SK-N-DZ (cell line): Measurements from ENCODE around the gene DCLK1.
A peak's percentile ranks its signal among the peaks of the same experiment; 100 is the strongest.

Experiments
- DNase-seq: peaks from one replicate; pipeline ENCODE4 v3.0.0-alpha.2; 2015; ENCODE audit warnings: low spot score

DCLK1 gene

GRCh38 chr13:35903075-35903474, 228.1 kb downstream of the DCLK1 start:
- DNase-seq, result peak; percentile 65

DNA sequence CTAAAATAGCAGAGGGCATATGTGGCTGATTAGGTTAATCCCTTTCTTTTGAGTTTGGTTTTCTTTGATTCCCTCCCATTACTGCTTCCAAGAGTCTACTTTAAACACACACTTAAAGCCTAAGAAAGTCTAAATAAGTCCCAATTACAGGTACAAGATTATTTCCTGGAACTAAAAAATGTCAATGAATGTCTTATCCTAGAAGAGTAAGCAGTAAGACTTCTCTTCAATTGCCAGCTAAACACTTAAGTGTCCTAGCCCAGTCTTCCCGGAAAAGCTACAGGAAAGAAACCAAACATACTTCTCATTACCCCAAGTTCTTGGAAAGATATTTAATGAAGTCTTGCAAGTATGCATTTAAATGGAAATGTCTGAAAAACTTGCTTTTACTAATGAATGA, 233.1 kb downstream of the DCLK1 start:
- DNase-seq, result no peak

DNA sequence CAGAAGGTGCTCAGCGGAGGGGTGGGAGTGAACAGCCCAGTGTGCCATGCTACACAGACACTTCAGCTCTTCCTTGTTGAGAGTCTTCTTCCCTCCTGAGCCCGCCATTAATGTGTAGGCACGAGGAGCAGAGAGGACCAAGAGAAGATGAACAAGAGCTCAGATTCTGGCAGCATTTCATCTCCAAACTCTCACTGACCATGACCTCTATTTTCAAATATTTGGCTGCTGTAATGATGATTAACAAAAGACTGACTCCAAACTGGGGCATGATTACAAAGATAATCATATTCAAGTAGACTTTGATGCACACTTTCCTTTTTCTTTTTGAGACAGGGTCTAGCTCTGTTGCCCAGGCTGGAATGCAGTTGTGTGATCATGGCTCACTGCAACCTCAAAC, 236.5 kb downstream of the DCLK1 start:
- DNase-seq, result no peak

DNA sequence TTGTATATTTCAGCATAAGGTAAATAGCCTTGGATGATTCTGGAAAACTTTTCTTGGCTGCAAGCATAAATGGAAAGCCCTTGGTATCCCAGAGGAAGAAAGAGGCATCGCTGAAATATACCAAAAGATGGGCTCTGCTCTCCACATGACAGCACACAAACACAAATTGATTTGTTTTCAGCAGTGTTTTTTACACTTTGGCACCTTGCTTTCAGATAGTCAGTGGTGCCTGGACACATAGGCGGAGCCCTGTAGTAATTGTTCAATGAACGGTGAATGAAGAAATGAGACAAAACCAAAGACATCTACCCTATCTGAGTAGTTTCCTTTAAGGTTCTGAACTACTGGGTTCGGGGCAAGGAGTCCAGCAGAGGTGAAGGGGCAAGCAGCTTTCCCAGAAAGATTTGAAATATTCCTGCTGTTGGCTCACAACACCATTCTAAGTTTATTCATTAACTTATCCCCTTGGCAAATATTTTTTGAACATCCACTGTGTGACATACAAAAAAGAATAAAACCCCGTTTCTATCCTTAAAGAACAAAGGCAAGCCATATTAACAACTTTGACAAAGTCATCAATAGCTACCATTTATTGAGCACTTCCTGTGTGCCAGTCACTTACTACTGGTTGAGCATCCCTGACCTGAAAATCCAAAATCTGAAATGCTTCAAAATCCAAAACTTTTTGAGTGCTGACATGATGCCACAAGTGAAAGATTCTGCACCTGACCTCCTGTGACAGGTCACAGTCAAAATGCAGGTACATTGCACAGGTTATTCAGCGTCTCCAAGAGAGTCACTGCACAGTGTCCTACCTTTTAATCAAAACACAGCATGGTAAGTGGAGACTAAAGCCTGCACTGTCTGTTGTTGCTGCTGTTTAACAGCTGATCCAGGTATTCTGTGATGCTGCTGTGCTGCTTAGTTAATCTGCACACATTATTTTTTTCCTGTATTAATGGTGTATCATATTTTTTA, 238.1 kb downstream of the DCLK1 start:
- DNase-seq, result no peak

- no peak for DNase-seq
Observed at GRCh38 chr13:35891507-35892441, 239.4 kb downstream of the DCLK1 start.

- no peak for DNase-seq
Observed at GRCh38 chr13:35889560-35889959, 241.6 kb downstream of the DCLK1 start.

DNA sequence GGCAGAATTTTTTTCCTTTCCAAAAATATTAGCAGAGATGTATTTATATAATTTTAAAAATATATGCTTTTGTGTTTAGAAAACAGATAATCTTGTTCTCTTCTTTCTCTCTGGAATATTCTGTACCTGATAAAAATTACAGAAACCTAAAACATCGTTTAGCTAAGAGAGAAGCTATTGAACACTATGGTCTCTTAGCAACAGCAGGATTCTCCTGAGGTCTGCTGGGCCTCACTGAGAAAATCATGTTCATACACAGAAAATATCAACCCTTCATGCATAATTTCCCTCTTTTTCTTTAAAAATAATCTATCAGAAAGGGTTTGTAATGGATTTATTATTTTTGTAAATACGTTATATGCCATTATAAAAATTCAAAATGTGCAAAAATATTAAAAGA, 242.2 kb downstream of the DCLK1 start:
- DNase-seq, result no peak

- no peak for DNase-seq
Observed at GRCh38 chr13:35888457-35888883, 242.7 kb downstream of the DCLK1 start.

- peak; percentile 93 for DNase-seq
Observed at GRCh38 chr13:35887115-35887666, 244.0 kb downstream of the DCLK1 start.

GRCh38 chr13:35886332-35887114, 244.7 kb downstream of the DCLK1 start:
- no peak for DNase-seq

DNA sequence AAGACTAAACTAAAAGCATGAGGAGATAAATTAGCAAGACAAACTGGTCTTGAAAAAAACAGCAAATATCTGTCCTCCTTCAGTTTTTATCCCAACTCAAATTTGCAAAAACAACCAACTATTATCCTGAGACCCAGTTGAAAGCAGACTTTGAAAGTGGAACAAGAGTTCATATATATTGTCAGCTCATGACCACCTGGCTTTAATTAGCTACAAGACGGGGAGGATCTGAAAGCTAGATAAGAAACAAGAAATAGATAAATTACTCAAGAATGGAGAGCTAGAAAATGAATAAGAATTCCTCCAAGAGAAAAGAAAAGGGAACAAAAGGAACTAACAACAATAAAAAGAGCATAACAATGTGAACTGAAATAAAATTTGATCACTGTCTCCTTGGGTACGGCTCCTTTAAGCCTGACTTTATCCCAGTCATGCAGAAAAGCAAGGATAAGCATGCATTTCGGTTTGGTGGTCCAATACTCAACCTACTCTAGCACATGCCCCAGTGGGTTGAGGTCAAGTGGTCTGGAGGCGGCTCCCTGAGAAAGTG, 246.9 kb downstream of the DCLK1 start:
- DNase-seq, result peak; percentile 59

DNA sequence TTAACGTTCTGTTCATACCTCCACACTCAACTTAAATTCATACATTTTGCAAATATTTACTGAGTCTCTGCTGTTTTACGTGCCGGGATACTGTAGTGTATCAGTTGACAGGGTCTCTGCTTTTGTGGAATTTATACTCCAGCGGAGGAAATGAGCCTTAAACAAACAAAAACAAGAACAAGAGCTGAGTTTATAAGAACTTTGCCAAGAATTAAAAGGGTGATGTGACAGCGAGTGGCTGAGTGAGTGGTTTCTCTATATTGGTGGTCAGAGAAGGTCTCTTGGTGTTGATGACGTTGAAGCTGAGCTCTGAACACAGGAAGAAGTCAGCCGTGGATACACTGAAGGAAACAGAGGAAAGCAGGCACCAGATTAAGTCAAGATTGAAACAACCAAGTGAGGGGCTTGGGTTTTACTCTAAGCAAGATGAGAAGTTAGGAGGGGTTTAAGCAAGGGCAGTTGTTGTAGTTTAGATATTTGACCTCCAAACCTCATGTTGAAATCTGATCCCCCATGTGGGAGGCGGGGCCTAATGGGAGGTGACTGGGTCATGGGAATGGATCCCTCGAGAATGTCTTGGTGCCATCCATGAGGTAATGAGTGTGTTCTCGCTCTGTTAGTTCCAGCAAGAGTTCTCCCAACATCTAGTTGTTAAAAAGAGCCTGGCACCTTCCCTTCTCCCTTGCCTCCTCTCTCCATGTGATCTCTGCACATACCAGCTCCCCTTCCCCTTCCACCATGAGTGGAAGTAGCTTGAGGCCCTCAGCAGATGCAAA, 248.3 kb downstream of the DCLK1 start:
- DNase-seq, result no peak

GRCh38 chr13:35881360-35881759, 249.8 kb downstream of the DCLK1 start:
- no peak for DNase-seq

- no peak for DNase-seq
Observed at GRCh38 chr13:35879111-35879510, 252.1 kb downstream of the DCLK1 start.

- no peak for DNase-seq
Observed at GRCh38 chr13:35876601-35877000, 254.6 kb downstream of the DCLK1 start.

DNA sequence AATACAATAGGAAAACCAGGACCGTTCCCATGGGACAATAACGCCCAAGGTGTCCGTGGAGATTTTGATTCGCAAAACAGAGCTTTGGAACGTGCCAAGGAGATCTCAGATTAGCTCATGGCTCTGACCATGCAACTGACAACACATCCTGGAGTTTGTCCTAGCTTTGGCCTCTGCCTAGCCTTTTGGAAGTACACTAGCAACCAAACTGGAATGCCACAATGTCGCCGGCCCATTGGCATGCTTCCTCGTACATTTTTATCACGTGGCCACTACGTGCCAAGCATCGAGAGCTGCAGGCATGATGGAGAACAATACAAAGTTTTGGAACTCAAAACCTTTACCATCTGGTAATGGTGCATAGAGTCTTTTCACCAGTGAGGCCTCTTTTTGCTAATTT, 256.5 kb downstream of the DCLK1 start:
- DNase-seq, result no peak

DNA sequence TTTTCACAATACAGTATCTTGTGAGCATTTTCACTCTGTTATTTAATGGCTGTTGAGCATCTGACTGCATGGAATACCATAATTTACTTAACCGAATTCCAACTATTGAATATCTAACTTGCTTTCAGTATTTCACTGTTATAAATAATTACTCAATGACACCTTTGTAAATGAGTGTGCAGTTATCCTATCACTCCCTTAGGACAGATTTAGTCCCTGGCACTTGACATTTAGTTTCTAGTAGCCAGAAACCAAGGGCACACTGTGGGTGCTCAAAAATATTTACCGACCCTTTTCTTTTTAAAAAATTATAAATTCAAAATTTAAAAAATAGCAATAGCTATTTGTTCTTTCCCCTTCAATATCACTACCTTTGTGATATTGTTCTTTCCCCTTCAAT, 258.8 kb downstream of the DCLK1 start:
- DNase-seq, result no peak

- no peak for DNase-seq
Observed at GRCh38 chr13:35871561-35871960, 259.6 kb downstream of the DCLK1 start.

DNA sequence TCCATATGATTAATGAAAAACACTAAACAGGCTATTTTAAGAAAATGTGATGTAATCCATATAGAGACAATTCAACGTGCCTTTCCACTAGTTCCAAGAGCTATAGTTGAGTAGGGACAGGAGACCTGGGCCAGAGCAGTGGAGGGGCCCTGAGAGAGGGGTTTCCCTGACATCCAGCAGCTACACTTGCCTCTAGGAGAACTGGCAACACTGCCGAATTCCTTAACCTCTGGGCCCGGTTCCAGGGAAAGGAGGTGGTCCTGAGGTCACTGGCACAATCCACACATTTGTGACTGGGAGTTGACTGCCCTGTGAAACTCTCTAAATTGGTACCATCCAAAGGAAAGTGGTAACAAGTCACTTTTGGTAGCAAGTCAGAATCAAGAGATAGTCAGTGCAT, 264.4 kb downstream of the DCLK1 start:
- no peak for DNase-seq
